Vagina (tissue), 2 donors: ENCODE measurements around the gene AUH.

Source experiments
- CTCF ChIP-seq, 3 experiments: fragments of 450-650 bp in 2 of 3; fragments of 200-600 bp in 1 of 3; sonication (generic) in 1 of 3; IDR thresholded peaks; one replicate each; pipeline ENCODE4 v1.5.1; 2017 to 2019; ENCODE audit warnings: antibody characterized with exemption in 3 of 3, mild to moderate bottlenecking in 2 of 3, moderate library complexity in 2 of 3
- POLR2A ChIP-seq, 2 donors: fragments of 450-650 bp; IDR thresholded peaks; one replicate each; pipeline ENCODE4 v1.6.1; 2017; ENCODE audit warnings: antibody characterized with exemption in 2 of 2, mild to moderate bottlenecking in 2 of 2, moderate library complexity in 2 of 2
- POLR2AphosphoS5 ChIP-seq, 2 donors: sonication (generic); formaldehyde crosslinking; IDR thresholded peaks; one replicate each; pipeline ENCODE4 v1.9.0; 2017; ENCODE audit warnings: antibody characterized with exemption in 2 of 2, mild to moderate bottlenecking in 2 of 2, low read depth in 1 of 2; ENCODE audit not compliant: insufficient read depth in 1 of 2

GRCh38 chr9:91341749-91342148, 20.0 kb downstream of the AUH start:
- no peak for TF ChIP-seq CTCF (IDR thresholded peaks at IDR 0.05)
- TF ChIP-seq POLR2A (IDR thresholded peaks at IDR 0.05): no peak
- TF ChIP-seq POLR2AphosphoS5 (IDR thresholded peaks at IDR 0.05; ENCODE audit: insufficient read depth in 1 of 2, low read depth in 1 of 2): no peak
